ENCODE results near the gene HLA-DMB.

DNA sequence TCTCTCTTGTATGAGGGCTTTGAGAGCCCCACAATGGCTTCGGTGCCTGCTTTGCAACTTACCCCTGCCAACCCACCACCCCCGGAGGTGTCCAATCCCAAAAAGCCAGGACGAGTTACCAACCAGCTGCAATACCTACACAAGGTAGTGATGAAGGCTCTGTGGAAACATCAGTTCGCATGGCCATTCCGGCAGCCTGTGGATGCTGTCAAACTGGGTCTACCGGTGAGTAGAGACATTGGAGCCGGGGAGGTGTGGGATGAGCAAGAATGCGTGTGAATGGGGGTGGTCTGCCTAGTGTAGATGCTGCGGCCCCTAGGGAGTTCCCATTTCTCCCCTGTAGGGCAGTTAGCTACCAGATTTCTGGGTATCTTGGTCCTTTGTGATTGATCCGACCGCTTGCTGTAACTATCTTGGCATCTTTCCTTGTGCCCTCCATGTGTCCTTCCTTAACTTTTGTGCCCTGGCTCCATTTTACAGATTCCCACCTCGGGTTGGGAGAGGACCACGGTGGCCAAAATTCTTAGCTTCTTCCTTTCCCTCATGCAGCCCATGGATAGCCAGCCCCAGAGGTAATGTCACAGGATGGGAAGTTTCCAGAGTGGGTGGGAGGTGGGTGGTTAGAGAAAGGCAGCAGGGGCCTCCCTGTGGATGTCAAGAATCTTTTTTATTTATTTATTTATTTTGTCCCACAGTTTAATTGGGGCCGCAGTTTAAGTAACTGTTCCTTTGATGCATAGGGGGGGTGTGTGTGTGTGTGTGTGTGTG is 33.9 kb upstream of the HLA-DMB start:
- TF ChIP-seq, protein P1, sequence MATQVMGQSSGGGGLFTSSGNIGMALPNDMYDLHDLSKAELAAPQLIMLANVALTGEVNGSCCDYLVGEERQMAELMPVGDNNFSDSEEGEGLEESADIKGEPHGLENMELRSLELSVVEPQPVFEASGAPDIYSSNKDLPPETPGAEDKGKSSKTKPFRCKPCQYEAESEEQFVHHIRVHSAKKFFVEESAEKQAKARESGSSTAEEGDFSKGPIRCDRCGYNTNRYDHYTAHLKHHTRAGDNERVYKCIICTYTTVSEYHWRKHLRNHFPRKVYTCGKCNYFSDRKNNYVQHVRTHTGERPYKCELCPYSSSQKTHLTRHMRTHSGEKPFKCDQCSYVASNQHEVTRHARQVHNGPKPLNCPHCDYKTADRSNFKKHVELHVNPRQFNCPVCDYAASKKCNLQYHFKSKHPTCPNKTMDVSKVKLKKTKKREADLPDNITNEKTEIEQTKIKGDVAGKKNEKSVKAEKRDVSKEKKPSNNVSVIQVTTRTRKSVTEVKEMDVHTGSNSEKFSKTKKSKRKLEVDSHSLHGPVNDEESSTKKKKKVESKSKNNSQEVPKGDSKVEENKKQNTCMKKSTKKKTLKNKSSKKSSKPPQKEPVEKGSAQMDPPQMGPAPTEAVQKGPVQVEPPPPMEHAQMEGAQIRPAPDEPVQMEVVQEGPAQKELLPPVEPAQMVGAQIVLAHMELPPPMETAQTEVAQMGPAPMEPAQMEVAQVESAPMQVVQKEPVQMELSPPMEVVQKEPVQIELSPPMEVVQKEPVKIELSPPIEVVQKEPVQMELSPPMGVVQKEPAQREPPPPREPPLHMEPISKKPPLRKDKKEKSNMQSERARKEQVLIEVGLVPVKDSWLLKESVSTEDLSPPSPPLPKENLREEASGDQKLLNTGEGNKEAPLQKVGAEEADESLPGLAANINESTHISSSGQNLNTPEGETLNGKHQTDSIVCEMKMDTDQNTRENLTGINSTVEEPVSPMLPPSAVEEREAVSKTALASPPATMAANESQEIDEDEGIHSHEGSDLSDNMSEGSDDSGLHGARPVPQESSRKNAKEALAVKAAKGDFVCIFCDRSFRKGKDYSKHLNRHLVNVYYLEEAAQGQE (IDR thresholded peaks at IDR 0.05), result no peak
- TF ChIP-seq, protein P2, sequence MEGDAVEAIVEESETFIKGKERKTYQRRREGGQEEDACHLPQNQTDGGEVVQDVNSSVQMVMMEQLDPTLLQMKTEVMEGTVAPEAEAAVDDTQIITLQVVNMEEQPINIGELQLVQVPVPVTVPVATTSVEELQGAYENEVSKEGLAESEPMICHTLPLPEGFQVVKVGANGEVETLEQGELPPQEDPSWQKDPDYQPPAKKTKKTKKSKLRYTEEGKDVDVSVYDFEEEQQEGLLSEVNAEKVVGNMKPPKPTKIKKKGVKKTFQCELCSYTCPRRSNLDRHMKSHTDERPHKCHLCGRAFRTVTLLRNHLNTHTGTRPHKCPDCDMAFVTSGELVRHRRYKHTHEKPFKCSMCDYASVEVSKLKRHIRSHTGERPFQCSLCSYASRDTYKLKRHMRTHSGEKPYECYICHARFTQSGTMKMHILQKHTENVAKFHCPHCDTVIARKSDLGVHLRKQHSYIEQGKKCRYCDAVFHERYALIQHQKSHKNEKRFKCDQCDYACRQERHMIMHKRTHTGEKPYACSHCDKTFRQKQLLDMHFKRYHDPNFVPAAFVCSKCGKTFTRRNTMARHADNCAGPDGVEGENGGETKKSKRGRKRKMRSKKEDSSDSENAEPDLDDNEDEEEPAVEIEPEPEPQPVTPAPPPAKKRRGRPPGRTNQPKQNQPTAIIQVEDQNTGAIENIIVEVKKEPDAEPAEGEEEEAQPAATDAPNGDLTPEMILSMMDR (IDR thresholded peaks at IDR 0.05; ENCODE audit: low read depth, low read length, missing input control), result no peak

All from liver (tissue), 2 donors.